Measurements from ENCODE around the gene ATP1A2.

ATP1A2 gene

DNA sequence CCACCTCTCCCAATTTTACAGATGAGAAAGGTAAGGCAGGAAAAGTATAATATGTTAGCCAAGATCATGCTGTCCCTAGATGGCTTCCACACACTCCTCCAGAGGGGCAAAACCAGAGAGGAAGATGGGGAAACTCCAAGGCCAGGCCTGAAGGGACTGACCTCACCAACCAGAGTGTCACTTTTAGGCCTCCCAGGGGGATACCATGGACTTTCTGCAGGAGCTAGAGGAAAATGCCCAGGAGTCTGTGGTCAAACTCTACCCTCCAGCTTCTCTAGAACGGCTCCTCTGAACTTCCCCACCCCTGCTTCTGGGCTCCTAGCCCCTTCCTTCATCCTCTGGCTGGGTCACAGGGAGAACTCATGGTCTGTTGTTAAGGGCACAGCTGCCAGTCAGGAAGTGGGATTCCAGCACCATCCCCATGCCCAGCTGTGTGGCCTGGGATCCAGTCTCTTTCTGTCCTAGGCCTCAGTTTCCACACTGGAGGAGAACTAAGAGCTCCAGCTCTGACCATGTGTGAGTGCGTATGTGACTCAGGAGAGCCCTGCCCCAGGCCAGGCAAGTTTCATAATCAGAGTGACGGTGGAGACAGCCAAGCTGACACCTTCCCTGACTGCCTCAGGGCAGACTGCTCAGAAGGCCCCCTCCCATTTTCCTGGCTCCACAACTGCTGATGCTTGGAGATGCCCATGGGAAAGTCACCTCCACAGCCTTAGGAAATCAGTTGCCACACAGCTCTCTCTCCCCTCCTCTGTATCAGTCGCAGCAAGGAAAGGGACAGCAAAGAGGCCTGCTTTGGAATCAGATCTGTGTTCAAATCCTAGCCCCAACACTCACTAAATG, 19.1 kb upstream of the ATP1A2 start:
- peak; percentile 16 for DNase-seq (ENCODE audit: low read depth)
- TF ChIP-seq, protein P1, sequence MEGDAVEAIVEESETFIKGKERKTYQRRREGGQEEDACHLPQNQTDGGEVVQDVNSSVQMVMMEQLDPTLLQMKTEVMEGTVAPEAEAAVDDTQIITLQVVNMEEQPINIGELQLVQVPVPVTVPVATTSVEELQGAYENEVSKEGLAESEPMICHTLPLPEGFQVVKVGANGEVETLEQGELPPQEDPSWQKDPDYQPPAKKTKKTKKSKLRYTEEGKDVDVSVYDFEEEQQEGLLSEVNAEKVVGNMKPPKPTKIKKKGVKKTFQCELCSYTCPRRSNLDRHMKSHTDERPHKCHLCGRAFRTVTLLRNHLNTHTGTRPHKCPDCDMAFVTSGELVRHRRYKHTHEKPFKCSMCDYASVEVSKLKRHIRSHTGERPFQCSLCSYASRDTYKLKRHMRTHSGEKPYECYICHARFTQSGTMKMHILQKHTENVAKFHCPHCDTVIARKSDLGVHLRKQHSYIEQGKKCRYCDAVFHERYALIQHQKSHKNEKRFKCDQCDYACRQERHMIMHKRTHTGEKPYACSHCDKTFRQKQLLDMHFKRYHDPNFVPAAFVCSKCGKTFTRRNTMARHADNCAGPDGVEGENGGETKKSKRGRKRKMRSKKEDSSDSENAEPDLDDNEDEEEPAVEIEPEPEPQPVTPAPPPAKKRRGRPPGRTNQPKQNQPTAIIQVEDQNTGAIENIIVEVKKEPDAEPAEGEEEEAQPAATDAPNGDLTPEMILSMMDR (IDR thresholded peaks at IDR 0.05; ENCODE audit: low read length, missing control alignments), result no peak
- H3K4me3 ChIP-seq (replicated peaks; ENCODE audit: low read depth, low read length), result no peak overlapping the region

DNA sequence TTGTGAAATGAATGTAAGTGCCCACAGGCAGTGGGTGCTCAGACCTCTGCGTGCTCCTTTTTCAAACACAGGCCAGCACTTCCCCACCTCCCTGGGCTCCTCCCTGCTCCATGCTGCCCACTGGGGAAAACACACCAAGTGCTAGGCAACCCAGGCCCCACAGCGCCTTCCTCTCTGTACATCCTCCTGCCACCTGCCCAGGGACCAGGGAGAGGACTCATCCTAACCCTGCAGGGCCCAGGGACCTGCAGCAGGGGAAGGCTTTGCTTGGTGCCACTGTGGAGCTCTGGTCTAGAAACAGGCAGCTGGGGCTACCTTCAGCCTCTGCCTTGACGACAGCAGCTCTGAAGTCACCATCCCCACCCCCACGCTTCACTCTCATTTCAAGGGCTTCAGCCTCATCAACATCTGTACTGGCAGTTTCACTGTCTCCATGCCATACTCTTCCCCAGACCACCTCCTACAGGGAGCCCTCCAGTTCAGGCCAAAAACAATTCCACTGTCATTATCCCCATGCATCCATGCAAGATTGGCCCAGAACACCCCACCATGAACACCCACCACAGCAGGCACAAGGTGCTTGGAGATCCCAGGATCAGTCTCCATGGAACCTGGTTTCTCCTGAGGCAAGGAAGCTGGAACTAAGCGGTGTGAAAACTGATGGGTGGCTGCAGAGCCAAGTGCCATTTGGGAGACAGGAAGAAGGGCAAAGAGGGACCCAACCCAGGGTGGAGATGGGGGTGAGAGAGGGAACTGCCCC, 18.2 kb upstream of the ATP1A2 start:
- no peak for DNase-seq (ENCODE audit: low read depth)
- peak overlapping the region; percentile 70 for H3K4me3 ChIP-seq (replicated peaks; ENCODE audit: low read depth, low read length)

DNA sequence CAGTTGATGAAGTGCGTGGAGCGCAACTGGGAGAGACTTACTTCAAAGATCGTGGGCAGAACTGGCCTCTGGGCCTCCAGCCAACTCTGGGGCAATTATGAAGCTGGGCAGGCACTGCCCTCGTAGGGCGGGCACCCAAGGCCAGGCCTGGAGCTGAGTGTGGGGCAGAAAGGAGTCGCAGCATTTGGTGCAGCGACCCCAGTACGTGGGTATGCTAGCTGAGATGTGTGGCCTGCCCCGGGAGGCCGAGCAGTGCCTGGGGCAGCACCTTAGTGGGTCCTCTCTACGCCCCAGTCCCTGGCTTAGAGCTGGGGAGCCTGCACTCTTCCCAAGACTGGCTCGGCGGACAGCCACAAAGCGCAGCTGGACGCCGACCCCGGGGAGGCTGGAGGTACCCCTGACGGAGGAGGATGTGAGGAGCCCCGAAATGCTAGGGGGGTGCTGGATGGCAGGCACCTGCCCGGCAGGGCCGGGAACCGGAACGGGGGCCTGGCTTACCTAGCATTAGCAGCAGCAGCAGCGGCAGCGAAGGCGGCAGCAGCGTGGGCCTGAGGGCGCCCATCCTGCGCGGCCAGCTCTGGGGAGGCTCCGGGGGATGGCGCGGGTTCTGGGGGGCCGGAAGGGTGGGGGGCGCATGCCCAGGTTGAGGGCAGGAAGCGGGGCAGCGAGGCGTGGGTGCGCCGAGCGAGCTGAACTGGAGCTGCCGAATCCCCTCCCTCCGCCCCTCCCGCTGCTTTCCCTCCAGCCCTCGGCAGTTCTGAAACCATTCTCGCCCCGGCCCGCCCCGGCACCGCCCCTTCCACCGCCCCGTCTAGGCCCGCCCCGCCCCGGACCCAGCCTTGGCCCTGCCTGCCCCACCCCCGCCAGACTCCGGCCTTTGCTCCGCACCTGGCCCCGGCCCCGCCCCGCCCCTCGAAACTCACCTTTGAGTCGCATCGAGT, 17.4 kb upstream of the ATP1A2 start, which contains the start of gene IGSF8:
TSS of gene IGSF8 (minus strand) at position 709 of the 941 bp plus-strand sequence. CDS start at position 562, 147 bp downstream.
- DNase-seq (ENCODE audit: low read depth), result peak; percentile 78
- H3K4me3 ChIP-seq (replicated peaks; ENCODE audit: low read depth, low read length), result peak within 1 kb of the TSS; percentile 70
- TF ChIP-seq, protein P1 (IDR thresholded peaks at IDR 0.05; ENCODE audit: low read length, missing control alignments), result no peak

More for the DNA sequence above, 18.2 kb upstream of the ATP1A2 start:
- TF ChIP-seq, protein P1 (IDR thresholded peaks at IDR 0.05; ENCODE audit: low read length, missing control alignments), result no peak

DNA sequence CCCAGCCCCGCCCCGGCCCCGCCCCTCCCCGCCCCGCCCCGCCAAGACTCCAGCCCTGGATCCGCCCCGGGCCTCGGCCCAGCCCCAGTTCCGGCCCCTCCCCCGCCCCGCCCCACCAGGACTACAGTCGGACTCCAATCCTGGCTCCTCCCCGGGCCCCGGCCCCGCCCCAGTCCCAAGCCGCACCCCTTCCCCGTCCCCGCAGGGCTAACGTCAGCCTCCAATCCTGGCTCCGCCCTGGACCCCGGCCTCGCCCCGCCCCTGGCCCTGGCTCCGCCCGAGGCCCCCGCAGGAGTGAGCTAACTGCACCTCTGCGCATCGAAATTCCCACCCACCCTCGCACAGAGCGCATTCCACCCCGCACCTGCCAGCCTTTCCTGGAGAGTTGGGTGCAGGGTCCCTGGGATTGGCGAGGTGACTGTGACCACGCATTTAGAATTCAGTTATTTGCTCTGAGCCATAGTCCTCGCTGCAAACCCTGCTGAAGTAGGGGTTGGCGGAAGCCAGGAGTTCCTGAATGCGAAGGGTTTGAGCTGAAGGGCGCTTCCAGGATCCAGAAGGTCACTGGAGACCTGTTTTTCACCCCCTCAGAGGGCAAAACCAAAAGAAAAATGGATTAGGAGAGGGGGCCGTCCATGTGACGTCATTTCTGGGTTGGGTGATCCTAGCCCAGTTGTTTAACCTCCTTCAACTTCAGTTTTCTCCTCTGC, 16.6 kb upstream of the ATP1A2 start:
- TF ChIP-seq, protein P1 (IDR thresholded peaks at IDR 0.05; ENCODE audit: low read length, missing control alignments), result no peak
- peak; percentile 92 for DNase-seq (ENCODE audit: low read depth)
- H3K4me3 ChIP-seq (replicated peaks; ENCODE audit: low read depth, low read length), result peak overlapping the region; percentile 70

DNA sequence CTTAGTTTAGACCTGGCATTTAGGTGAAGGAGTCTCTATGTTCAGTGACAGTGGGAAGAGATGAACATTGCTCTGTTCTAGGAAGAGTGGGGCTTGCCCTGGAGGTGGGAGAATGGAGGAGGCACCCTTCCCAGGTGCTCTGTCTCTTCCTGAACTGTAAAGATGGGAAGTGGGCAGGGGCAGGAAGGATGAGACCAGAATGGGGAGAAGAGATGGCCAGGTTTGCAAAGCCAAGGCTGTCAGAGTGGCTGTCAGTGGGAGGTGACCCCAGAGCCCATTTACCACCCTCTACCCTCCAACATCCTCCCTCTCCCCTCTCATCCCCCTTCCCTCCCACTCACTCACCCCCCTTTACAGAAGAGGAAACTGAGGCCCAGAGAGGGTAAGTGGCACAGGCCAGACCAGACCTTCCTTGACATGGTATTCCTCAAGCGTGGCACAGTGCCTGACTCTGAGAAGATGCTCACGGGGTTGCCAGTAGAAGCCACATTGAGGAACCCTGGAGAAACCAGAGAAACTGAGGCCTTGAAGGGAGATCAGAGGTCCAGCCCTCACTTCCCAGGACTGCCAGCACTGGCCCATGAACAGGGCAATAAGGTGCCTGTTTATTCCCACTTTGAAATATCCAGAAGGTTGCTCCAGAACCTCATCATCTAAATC, 15.7 kb upstream of the ATP1A2 start:
- TF ChIP-seq, protein P1 (IDR thresholded peaks at IDR 0.05; ENCODE audit: low read length, missing control alignments), result no peak

More for the DNA sequence above, 15.7 kb upstream of the ATP1A2 start:
- DNase-seq (ENCODE audit: low read depth), result no peak
- no peak overlapping the region for H3K4me3 ChIP-seq (replicated peaks; ENCODE audit: low read depth, low read length)

All from fibroblast of pulmonary artery (primary cell).